AG09319 (cell line): Measurements from ENCODE around the gene IL1A.
A peak's percentile ranks its signal among the peaks of the same experiment; 100 is the strongest.

ENCODE experiments used
- DNase-seq: peaks from one replicate; pipeline ENCODE4 v3.0.0-alpha.2; 2010; ENCODE audit warnings: low read depth; ENCODE audit errors: extremely low read depth
- TF ChIP-seq, protein P1 (sequence below): IDR thresholded peaks from 2 replicates; pipeline ENCODE4 v1.5.1; 2011; ENCODE audit warnings: low read depth, mild to moderate bottlenecking, inconsistent platforms, low read length, moderate library complexity

Gene IL1A

GRCh38 chr2:112750560-112750843 is 33.8 kb downstream of the IL1A start:
- no peak for DNase-seq
- TF ChIP-seq, protein P1, sequence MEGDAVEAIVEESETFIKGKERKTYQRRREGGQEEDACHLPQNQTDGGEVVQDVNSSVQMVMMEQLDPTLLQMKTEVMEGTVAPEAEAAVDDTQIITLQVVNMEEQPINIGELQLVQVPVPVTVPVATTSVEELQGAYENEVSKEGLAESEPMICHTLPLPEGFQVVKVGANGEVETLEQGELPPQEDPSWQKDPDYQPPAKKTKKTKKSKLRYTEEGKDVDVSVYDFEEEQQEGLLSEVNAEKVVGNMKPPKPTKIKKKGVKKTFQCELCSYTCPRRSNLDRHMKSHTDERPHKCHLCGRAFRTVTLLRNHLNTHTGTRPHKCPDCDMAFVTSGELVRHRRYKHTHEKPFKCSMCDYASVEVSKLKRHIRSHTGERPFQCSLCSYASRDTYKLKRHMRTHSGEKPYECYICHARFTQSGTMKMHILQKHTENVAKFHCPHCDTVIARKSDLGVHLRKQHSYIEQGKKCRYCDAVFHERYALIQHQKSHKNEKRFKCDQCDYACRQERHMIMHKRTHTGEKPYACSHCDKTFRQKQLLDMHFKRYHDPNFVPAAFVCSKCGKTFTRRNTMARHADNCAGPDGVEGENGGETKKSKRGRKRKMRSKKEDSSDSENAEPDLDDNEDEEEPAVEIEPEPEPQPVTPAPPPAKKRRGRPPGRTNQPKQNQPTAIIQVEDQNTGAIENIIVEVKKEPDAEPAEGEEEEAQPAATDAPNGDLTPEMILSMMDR: no peak

GRCh38 chr2:112749755-112750559 is 34.3 kb downstream of the IL1A start:
- peak; percentile 52 for DNase-seq
- TF ChIP-seq, protein P1: peak; percentile 100

- TF ChIP-seq, protein P1: no peak
- no peak for DNase-seq
Observed at GRCh38 chr2:112740527-112740926, 43.8 kb downstream of the IL1A start.

- DNase-seq: no peak
- TF ChIP-seq, protein P1: no peak
Observed at GRCh38 chr2:112737542-112738232, 46.6 kb downstream of the IL1A start.

- TF ChIP-seq, protein P1: no peak
- DNase-seq: no peak
Observed at GRCh38 chr2:112733871-112734270, 50.4 kb downstream of the IL1A start.

- no peak for DNase-seq
- TF ChIP-seq, protein P1: no peak
Observed at GRCh38 chr2:112733456-112733855, 50.8 kb downstream of the IL1A start.

- TF ChIP-seq, protein P1: no peak
- DNase-seq: no peak
Observed at GRCh38 chr2:112731479-112731878, 52.8 kb downstream of the IL1A start.
